GM18951 (cell line): ENCODE data around the gene MYO7A.

Source experiments
- POLR2A ChIP-seq: IDR thresholded peaks from 4 replicates; pipeline ENCODE4 v1.6.1; 2011; ENCODE audit warnings: mild to moderate bottlenecking; ENCODE audit not compliant: insufficient read length, insufficient read depth; ENCODE audit errors: extremely low read depth
- in situ Hi-C: fragments of 300-500 bp; cut with MboI; formaldehyde crosslinking; loops from one replicate; pipeline ENCODE4 v1.12.0; 2022; ENCODE audit warnings: low sequenced_read_pairs, mixed read lengths, inconsistent platforms; ENCODE audit not compliant: unreplicated experiment

MYO7A gene

GRCh38 chr11:77207618-77208313, 79.7 kb downstream of the MYO7A start:
- in situ Hi-C loops: no loop called here
- TF ChIP-seq POLR2A: no peak

- in situ Hi-C loops: no loop called here
- TF ChIP-seq POLR2A: no peak
Measured at GRCh38 chr11:77208535-77208934, 80.5 kb downstream of the MYO7A start.

- in situ Hi-C loops: no loop called here
- TF ChIP-seq POLR2A: no peak
Measured at GRCh38 chr11:77209663-77210062, 81.6 kb downstream of the MYO7A start.

DNA sequence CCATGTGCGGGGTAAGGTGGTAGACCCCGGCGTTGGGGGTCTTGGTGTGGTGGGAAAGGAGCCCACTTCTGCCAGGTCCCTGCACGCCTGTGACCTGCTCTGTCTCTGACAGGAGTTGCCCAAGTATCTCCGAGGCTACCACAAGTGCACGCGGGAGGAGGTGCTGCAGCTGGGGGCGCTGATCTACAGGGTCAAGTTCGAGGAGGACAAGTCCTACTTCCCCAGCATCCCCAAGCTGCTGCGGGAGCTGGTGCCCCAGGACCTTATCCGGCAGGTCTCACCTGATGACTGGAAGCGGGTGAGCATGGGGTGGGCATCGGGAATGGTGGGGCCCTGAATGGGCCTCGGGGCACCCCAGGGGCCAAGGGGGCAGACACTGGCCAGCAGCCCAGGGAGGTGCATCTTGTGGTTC, 83.0 kb downstream of the MYO7A start:
- in situ Hi-C loops: no loop called here
- TF ChIP-seq POLR2A: no peak

DNA sequence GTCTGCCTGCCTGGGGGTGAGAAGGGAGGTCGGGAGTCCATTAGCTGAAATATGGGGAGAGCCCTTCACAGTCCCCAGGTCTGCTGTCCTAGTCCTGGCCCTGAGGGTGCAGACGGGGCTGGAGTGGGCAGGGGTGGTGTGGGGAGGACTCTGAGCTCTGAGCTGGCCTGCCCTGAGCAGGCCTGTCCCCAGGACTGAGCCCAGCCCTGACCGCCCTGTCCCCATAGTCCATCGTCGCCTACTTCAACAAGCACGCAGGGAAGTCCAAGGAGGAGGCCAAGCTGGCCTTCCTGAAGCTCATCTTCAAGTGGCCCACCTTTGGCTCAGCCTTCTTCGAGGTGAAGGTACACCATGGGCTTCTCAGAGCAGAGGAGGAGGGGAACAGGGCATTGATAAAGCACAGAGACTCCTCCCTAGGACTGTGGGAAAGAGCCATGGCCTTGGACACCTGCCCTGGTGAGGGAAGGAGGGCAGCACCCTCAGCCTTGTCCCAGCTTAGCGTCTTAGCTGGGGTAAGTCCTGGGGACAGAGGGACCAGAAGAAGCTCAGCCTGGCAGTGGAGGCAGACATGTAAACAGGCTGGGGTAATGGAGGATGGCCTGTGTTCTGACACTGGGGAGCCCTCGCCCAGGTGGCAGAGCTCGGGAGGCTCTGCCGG, 83.7 kb downstream of the MYO7A start:
- in situ Hi-C loops: no loop called here
- TF ChIP-seq POLR2A: no peak

GRCh38 chr11:77212314-77213007, 84.4 kb downstream of the MYO7A start:
- in situ Hi-C loops: no loop called here
- TF ChIP-seq POLR2A: no peak

DNA sequence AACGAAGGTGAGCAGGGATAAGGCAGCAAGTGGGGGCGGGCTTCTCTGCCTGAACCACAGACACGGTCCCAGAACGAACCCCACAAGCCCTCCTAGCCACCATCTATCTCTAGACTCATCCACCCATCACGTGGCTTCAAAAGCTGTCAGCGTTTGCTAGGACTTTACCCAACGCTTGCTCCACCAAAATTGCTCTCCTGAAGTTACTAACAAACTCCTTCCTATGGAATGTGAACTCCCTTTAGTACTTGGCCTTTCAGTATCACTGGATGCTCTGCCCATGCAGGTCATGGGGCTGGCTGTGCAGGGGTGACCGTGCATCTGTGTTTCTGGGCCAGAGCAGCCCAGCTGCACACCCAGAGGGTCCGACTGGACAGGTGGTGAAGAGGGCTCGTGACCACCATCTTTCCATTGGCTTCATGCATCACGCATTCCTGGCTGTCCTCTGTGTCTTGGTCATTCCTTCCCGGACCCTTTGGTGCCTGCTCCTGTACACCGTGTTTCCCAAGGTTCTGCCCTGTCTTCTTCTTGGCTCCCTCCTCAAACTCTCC, 85.1 kb downstream of the MYO7A start:
- in situ Hi-C loops: no loop called here
- no peak for TF ChIP-seq POLR2A

GRCh38 chr11:77213589-77214428, 85.8 kb downstream of the MYO7A start:
- in situ Hi-C loops: no loop called here
- no peak for TF ChIP-seq POLR2A

GRCh38 chr11:77214557-77214956, 86.5 kb downstream of the MYO7A start:
- in situ Hi-C loops: no loop called here

DNA sequence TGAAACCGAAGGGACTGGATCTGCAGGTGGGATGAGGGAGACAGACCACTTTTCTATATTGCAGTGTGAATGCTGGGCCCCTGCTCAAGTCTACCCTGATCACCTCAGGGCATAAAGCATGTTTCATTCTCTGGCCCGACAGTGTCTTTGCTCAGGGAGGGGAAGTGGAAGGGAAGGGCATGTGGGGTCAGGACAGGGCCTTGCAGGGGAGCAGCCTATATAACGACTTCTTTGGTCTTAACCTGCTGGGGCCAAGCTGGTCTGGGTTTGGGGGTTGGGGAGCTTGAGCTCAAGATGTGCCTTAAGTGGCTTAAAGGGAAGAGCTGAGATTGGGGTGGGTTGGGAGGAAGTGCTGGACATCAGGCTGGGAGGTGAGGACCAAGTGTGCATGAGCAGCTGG, 87.1 kb downstream of the MYO7A start:
- TF ChIP-seq POLR2A: no peak
- in situ Hi-C loops: no loop called here

More at GRCh38 chr11:77214557-77214956, 86.5 kb downstream of the MYO7A start:
- no peak for TF ChIP-seq POLR2A

GRCh38 chr11:77217156-77217555, 89.1 kb downstream of the MYO7A start:
- in situ Hi-C loops: no loop called here
- no peak for TF ChIP-seq POLR2A

- TF ChIP-seq POLR2A: no peak
- in situ Hi-C loops: no loop called here
Measured at GRCh38 chr11:77223797-77224196, 95.8 kb downstream of the MYO7A start.
